Loucy (cell line): ENCODE data around the gene SH3BGRL2.

ENCODE experiments used
- EZH2phosphoT487 ChIP-seq: fragments of 200-600 bp; IDR thresholded peaks from 2 replicates; pipeline ENCODE4 v1.6.1; 2018; ENCODE audit warnings: antibody characterized with exemption, mild to moderate bottlenecking, moderate library complexity, borderline replicate concordance
- TF ChIP-seq, protein P1 (sequence below): fragments of 200-600 bp; sonication (generic); conservative IDR thresholded peaks from 2 replicates; pipeline ENCODE4 v1.5.1; 2014; ENCODE audit warnings: mild to moderate bottlenecking, antibody characterized with exemption, low read length

DNA sequence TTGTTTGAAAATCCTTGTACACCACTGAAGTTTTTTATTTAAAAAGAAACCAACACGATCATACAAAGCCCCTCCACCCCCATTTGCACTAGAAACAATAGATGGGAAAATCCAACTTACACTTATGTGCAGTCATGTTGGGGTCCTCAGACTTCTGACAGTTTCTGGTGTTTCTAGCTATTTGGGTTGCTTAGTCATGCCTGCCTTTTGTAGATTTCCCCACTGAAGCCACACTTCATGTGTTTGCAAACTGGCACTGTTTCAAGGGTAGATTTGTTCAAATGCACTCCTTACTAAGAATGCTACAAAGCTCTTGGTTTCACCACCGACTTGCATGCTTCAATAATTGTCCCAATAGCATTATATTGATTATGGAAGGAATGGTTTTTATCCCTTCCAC is 1.5 kb downstream of the SH3BGRL2 start:
- TF ChIP-seq, protein P1, sequence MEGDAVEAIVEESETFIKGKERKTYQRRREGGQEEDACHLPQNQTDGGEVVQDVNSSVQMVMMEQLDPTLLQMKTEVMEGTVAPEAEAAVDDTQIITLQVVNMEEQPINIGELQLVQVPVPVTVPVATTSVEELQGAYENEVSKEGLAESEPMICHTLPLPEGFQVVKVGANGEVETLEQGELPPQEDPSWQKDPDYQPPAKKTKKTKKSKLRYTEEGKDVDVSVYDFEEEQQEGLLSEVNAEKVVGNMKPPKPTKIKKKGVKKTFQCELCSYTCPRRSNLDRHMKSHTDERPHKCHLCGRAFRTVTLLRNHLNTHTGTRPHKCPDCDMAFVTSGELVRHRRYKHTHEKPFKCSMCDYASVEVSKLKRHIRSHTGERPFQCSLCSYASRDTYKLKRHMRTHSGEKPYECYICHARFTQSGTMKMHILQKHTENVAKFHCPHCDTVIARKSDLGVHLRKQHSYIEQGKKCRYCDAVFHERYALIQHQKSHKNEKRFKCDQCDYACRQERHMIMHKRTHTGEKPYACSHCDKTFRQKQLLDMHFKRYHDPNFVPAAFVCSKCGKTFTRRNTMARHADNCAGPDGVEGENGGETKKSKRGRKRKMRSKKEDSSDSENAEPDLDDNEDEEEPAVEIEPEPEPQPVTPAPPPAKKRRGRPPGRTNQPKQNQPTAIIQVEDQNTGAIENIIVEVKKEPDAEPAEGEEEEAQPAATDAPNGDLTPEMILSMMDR: no peak
- TF ChIP-seq EZH2phosphoT487: no peak
